Stimulated activated naive CD8-positive, alpha-beta T cell treated with anti-CD3 and anti-CD28 coated beads, Interleukin-15, amount 100 ng/mL, for 72 hours (primary cell): Measurements from ENCODE around the gene ABCC12.
"Not testable (repeated sequence)": the region's sequence is repeated elsewhere in the genome, so short reads cannot be mapped to it uniquely, and the experiment has no call there.

Experiments used
- ATAC-seq: fragments of 150-1000 bp; cut with Tn5 transposase; 2 replicates; pipeline ENCODE4 v1.10.0; 2021; ENCODE audit warnings: mild to moderate bottlenecking, moderate library complexity
- DNase-seq, 2 donors: peaks; one replicate each; pipeline ENCODE4 v3.0.0; 2021 to 2022
- H3K27ac Mint-ChIP-seq, 2 donors: one replicate each; pipeline ENCODE4 v1.8.0; 2022; ENCODE audit warnings: mild to moderate bottlenecking in 2 of 2, mixed read lengths in 2 of 2, moderate library complexity in 2 of 2
- H3K27me3 Mint-ChIP-seq: one replicate; pipeline ENCODE4 v1.8.0; 2022; ENCODE audit warnings: mixed read lengths
- H3K4me1 Mint-ChIP-seq: one replicate; pipeline ENCODE4 v1.8.0; 2022; ENCODE audit warnings: mild to moderate bottlenecking, mixed read lengths
- H3K4me3 Mint-ChIP-seq, 2 donors: one replicate each; pipeline ENCODE4 v1.8.0; 2022; ENCODE audit warnings: mild to moderate bottlenecking in 2 of 2, mixed read lengths in 2 of 2, moderate library complexity in 1 of 2
- H3K9me3 Mint-ChIP-seq, 2 donors: one replicate each; pipeline ENCODE4 v1.8.0; 2022; ENCODE audit warnings: mixed read lengths in 2 of 2

The ABCC12 gene

GRCh38 chr16:48155926-48156789 lies at the start of gene ABCC12:
ABCC12 (minus strand) TSS chr16:48155993; CDS start chr16:48146424, 9,569 bp downstream.
- DNase-seq (no peak), ATAC-seq (no peak)
- Mint-ChIP-seq H3K9me3 (no peaks in the 10 kb centered on the region), H3K4me3 (no peak within 1 kb of the TSS), H3K27ac (no peak within 1 kb of the TSS), H3K27me3 (peaks cover 61% of the 10 kb centered on the region), H3K4me1 (peaks cover 27% of the 10 kb centered on the region)

- no peak for ATAC-seq
- peaks cover 26% of the 10 kb centered on the region for H3K27me3 Mint-ChIP-seq
- no peak for DNase-seq
- H3K4me1 Mint-ChIP-seq: no peaks in the 10 kb centered on the region
- no peak overlapping the region for H3K4me3 Mint-ChIP-seq
- H3K27ac Mint-ChIP-seq: no peak overlapping the region
- H3K9me3 Mint-ChIP-seq: no peaks in the 10 kb centered on the region
Observed at GRCh38 chr16:48204825-48205151, 49.0 kb upstream of the ABCC12 start.

- no peak for ATAC-seq
- no peak overlapping the region for H3K27ac Mint-ChIP-seq
- H3K27me3 Mint-ChIP-seq: peaks cover 26% of the 10 kb centered on the region
- H3K9me3 Mint-ChIP-seq: no peaks in the 10 kb centered on the region
- no peak overlapping the region for H3K4me3 Mint-ChIP-seq
- no peaks in the 10 kb centered on the region for H3K4me1 Mint-ChIP-seq
- DNase-seq: no peak
Observed at GRCh38 chr16:48203974-48204824, 48.4 kb upstream of the ABCC12 start.

GRCh38 chr16:48201515-48202201 lies 45.9 kb upstream of the ABCC12 start:
- Mint-ChIP-seq H3K27ac (peak overlapping the region in 1 of 2 donors; percentile 38), H3K27me3 (peaks cover 13% of the 10 kb centered on the region), H3K9me3 (peaks cover 0 to 7% of the 10 kb centered on the region in 2 donors), H3K4me3 (no peak overlapping the region), H3K4me1 (no peaks in the 10 kb centered on the region)
- DNase-seq (no peak), ATAC-seq (no peak)

GRCh38 chr16:48197294-48197693 lies 41.5 kb upstream of the ABCC12 start:
- Mint-ChIP-seq H3K27me3 (no peaks in the 10 kb centered on the region), H3K4me3 (no peak overlapping the region), H3K27ac (no peak overlapping the region), H3K4me1 (no peaks in the 10 kb centered on the region), H3K9me3 (peaks cover 0 to 7% of the 10 kb centered on the region in 2 donors)
- no peak for ATAC-seq
- DNase-seq: no peak

- ATAC-seq (no peak), DNase-seq (no peak)
- H3K9me3 Mint-ChIP-seq: peaks cover 0 to 7% of the 10 kb centered on the region in 2 donors
- no peaks in the 10 kb centered on the region for H3K4me1 Mint-ChIP-seq
- no peaks in the 10 kb centered on the region for H3K27me3 Mint-ChIP-seq
- H3K27ac Mint-ChIP-seq: no peak overlapping the region
- no peak overlapping the region for H3K4me3 Mint-ChIP-seq
Observed at GRCh38 chr16:48194828-48195556, 39.2 kb upstream of the ABCC12 start.

GRCh38 chr16:48193846-48194245 lies 38.1 kb upstream of the ABCC12 start:
- Mint-ChIP-seq H3K27me3 (no peaks in the 10 kb centered on the region), H3K4me1 (peaks cover under 1% of the 10 kb centered on the region)

GRCh38 chr16:48188449-48189102 lies 32.8 kb upstream of the ABCC12 start:
- ATAC-seq (peak; percentile 57), DNase-seq (no peak)

More at GRCh38 chr16:48193846-48194245, 38.1 kb upstream of the ABCC12 start:
- no peak overlapping the region for H3K4me3 Mint-ChIP-seq
- ATAC-seq (no peak), DNase-seq (no peak)
- H3K9me3 Mint-ChIP-seq: peaks cover 0 to 7% of the 10 kb centered on the region in 2 donors
- H3K27ac Mint-ChIP-seq: peak overlapping the region in 1 of 2 donors; percentile 19

GRCh38 chr16:48187779-48188178 lies 32.0 kb upstream of the ABCC12 start:
- DNase-seq: no peak
- no peak overlapping the region for H3K27ac Mint-ChIP-seq

More at GRCh38 chr16:48188449-48189102, 32.8 kb upstream of the ABCC12 start:
- Mint-ChIP-seq H3K27ac (no peak overlapping the region), H3K4me1 (peaks cover 10% of the 10 kb centered on the region), H3K9me3 (no peaks in the 10 kb centered on the region), H3K4me3 (no peak overlapping the region), H3K27me3 (no peaks in the 10 kb centered on the region)

GRCh38 chr16:48184681-48185080 lies 28.9 kb upstream of the ABCC12 start:
- Mint-ChIP-seq H3K9me3 (no peaks in the 10 kb centered on the region), H3K4me3 (no peak overlapping the region), H3K27ac (no peak overlapping the region), H3K4me1 (peaks cover 10% of the 10 kb centered on the region), H3K27me3 (no peaks in the 10 kb centered on the region)
- no peak for ATAC-seq
- DNase-seq: no peak

More at GRCh38 chr16:48187779-48188178, 32.0 kb upstream of the ABCC12 start:
- Mint-ChIP-seq H3K4me3 (no peak overlapping the region), H3K27me3 (no peaks in the 10 kb centered on the region), H3K4me1 (peaks cover 10% of the 10 kb centered on the region), H3K9me3 (no peaks in the 10 kb centered on the region)
- ATAC-seq: no peak

- H3K27ac Mint-ChIP-seq: no peak overlapping the region
- H3K9me3 Mint-ChIP-seq: no peaks in the 10 kb centered on the region
- DNase-seq (no peak), ATAC-seq (no peak)
- H3K4me3 Mint-ChIP-seq: no peak overlapping the region
- no peaks in the 10 kb centered on the region for H3K27me3 Mint-ChIP-seq
- H3K4me1 Mint-ChIP-seq: peaks cover 2% of the 10 kb centered on the region
Observed at GRCh38 chr16:48182979-48183537, 27.3 kb upstream of the ABCC12 start.

- not testable (repeated sequence) for H3K27me3 Mint-ChIP-seq, H3K27ac Mint-ChIP-seq, DNase-seq, H3K4me3 Mint-ChIP-seq, H3K9me3 Mint-ChIP-seq, ATAC-seq, H3K4me1 Mint-ChIP-seq
Observed at GRCh38 chr16:48181746-48182520, 26.1 kb upstream of the ABCC12 start.

- peaks cover 12% of the 10 kb centered on the region for H3K27me3 Mint-ChIP-seq
- H3K27ac Mint-ChIP-seq: no peak overlapping the region
- H3K4me1 Mint-ChIP-seq: no peaks in the 10 kb centered on the region
- DNase-seq (no peak), ATAC-seq (no peak)
- no peak overlapping the region for H3K4me3 Mint-ChIP-seq
- H3K9me3 Mint-ChIP-seq: no peaks in the 10 kb centered on the region
Observed at GRCh38 chr16:48180868-48181480, 25.2 kb upstream of the ABCC12 start.
